HT-29 (cell line): ENCODE data around the gene ACOX1. TPM values are rescaled to one million over a fixed set of nuclear protein-coding genes. Genes with fewer than 3 reads are reported as not detected.
"Not testable (repeated sequence)": the region's sequence is repeated elsewhere in the genome, so short reads cannot be mapped to it uniquely, and the experiment has no call there.

Experiments
- DNase-seq: peaks from one replicate; pipeline ENCODE4 v3.0.0-alpha.2; 2015; ENCODE audit warnings: low spot score
- total RNA-seq: library from RNA; depleted of rRNA; stranded (reverse); fragments of >200 nt; shearing (Covaris generic); gene quantifications from 2 replicates; pipeline ENCODE4 v1.2.3, GENCODE V29; 2014

The ACOX1 gene
- total RNA-seq, 1 experiment from 2014 or later, result 46.5 TPM

- DNase-seq, result no peak
These were observed 2.2 kb upstream of the ACOX1 start for GRCh38 chr17:75981019-75981615.

GRCh38 chr17:75980188-75981018, 1.4 kb upstream of the ACOX1 start:
- DNase-seq, result no peak

GRCh38 chr17:75979705-75980187, 780 bp upstream of the ACOX1 start:
- DNase-seq, result no peak

GRCh38 chr17:75976175-75976848, 2.7 kb downstream of the ACOX1 start:
- peak; percentile 51 for DNase-seq

- DNase-seq, result no peak
These were observed 3.2 kb downstream of the ACOX1 start for GRCh38 chr17:75975757-75976174.

- DNase-seq, result not testable (repeated sequence)
These were observed 3.8 kb downstream of the ACOX1 start for GRCh38 chr17:75975187-75975586.

- no peak for DNase-seq
These were observed 8.3 kb downstream of the ACOX1 start for GRCh38 chr17:75970626-75971025.

- DNase-seq, result no peak
These were observed 8.9 kb downstream of the ACOX1 start for GRCh38 chr17:75970011-75970523.

- not testable (repeated sequence) for DNase-seq
These were observed 9.9 kb downstream of the ACOX1 start for GRCh38 chr17:75969044-75969443.

GRCh38 chr17:75965468-75965867, 13.5 kb downstream of the ACOX1 start:
- no peak for DNase-seq

- DNase-seq, result no peak
These were observed 19.0 kb downstream of the ACOX1 start for GRCh38 chr17:75959839-75960511.

GRCh38 chr17:75959051-75959838, 19.7 kb downstream of the ACOX1 start:
- DNase-seq, result no peak

- no peak for DNase-seq
These were observed 28.0 kb downstream of the ACOX1 start for GRCh38 chr17:75950855-75951554.

- DNase-seq, result no peak
These were observed 28.5 kb downstream of the ACOX1 start for GRCh38 chr17:75950421-75950820.

GRCh38 chr17:75945211-75945610, 33.8 kb downstream of the ACOX1 start:
- DNase-seq, result no peak

- DNase-seq, result no peak
These were observed 35.5 kb downstream of the ACOX1 start for GRCh38 chr17:75943491-75943890.

GRCh38 chr17:75942473-75942872, 36.5 kb downstream of the ACOX1 start:
- DNase-seq, result no peak

- DNase-seq, result no peak
These were observed 37.5 kb downstream of the ACOX1 start for GRCh38 chr17:75941442-75941819.

GRCh38 chr17:75940727-75941441, 38.1 kb downstream of the ACOX1 start, which contains the start of gene FBF1:
Gene FBF1 (minus strand): TSS chr17:75941042. CDS start chr17:75938149, 2,893 bp downstream.
- DNase-seq, result peak; percentile 95
